NAMALWA (cell line): Measurements from ENCODE around the gene KSR2.

ENCODE experiments used
- DNase-seq: peaks from one replicate; pipeline ENCODE4 v3.0.0-alpha.2; 2015; ENCODE audit warnings: low spot score

Gene KSR2

GRCh38 chr12:117576053-117576452 lies 392.7 kb downstream of the KSR2 start:
- no peak for DNase-seq

- DNase-seq = no peak
Measured at GRCh38 chr12:117574655-117575054, 394.1 kb downstream of the KSR2 start.

GRCh38 chr12:117572755-117573154 lies 396.0 kb downstream of the KSR2 start:
- DNase-seq = no peak

- no peak for DNase-seq
Measured at GRCh38 chr12:117571321-117571720, 397.5 kb downstream of the KSR2 start.

GRCh38 chr12:117570608-117571007 lies 398.2 kb downstream of the KSR2 start:
- DNase-seq = no peak

DNA sequence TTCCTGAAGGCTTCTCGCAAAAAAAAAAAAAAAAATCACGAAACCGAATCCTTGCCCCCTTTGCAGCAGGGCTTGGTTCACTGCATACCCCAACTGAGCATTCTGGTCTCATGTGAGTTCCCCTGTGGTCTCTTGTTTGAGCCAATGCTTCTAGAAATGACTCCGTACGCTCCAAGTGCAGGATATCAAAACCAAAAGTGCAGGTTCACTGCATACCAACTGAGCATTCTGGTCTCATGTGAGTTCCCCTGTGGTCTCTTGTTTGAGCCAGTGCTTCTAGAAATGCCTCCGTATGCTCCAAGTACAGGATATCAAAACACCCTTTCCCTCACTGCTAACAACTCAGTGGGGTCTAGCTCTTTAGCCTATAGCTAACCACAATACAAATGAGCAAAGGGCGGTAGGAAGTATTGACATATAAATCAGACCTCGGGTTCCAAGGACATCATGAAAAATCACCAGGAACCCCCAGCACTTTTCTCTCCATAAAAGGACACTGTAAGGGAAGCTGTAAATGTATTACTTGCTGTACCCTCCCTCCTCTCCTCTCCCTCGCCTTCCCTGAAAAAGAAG lies 401.1 kb downstream of the KSR2 start:
- no peak for DNase-seq

DNA sequence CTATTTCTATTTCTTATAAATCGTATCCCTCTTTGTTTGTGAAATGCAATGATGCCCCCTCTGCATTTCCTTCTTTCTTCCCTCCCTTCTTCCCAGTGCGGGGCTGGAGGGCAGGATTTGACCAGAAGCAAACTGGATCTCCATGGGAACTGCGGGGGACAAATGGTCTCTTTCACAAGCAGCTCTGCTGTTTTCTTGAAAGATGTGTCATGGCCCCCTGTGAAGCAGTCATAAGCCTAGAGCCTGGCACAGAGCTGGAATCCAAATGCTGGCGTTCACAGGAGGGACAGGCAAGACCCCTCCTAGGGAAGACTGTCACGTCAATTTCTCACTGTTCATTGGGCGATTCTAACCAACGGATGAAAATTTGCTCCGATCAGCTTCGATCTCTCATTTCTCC lies 403.9 kb downstream of the KSR2 start:
- DNase-seq = no peak

GRCh38 chr12:117563706-117564105 lies 405.1 kb downstream of the KSR2 start:
- no peak for DNase-seq

- no peak for DNase-seq
Measured at GRCh38 chr12:117563007-117563406, 405.8 kb downstream of the KSR2 start.

DNA sequence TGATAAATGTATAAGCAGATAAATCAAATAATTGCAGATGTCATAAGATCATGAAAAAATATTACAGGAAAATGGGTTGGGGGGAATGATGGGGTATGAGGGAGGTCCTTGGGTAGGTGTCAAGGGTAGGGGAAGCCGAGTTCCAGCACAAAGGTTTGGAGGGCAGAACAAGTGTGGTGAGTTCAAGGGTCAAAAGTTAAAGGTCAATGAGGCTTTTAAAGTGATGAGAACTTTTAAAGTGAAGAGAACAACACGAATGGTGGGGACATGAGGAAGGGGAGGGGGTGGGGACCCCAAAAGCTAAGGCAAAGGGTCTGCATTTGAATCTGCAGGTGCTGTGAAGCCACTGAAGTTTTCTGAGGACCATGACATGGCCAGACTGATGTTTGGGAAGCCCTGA lies 406.8 kb downstream of the KSR2 start:
- DNase-seq = no peak

DNA sequence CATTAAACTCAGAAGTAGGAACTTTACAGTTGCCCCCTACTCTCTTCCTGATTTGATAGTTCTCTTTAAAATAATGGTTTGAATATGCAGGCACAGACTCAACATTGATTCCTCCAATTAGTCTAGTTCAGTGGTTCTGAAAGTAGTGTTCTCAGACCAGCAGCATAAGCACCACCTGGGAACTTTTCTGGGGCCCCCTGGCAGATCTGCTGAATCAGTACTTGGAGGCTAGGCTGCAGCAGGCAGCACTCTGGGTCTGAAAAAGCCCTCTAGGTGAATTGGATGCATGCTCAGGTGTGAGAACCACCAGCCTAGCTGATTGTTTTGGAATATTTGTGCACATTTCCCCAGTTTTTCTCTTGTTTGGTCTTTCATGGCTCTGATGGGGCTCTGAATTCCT lies 408.8 kb downstream of the KSR2 start:
- no peak for DNase-seq

GRCh38 chr12:117555889-117556288 lies 412.9 kb downstream of the KSR2 start:
- no peak for DNase-seq

GRCh38 chr12:117552971-117553370 lies 415.8 kb downstream of the KSR2 start:
- no peak for DNase-seq

GRCh38 chr12:117551665-117552064 lies 417.1 kb downstream of the KSR2 start:
- no peak for DNase-seq

DNA sequence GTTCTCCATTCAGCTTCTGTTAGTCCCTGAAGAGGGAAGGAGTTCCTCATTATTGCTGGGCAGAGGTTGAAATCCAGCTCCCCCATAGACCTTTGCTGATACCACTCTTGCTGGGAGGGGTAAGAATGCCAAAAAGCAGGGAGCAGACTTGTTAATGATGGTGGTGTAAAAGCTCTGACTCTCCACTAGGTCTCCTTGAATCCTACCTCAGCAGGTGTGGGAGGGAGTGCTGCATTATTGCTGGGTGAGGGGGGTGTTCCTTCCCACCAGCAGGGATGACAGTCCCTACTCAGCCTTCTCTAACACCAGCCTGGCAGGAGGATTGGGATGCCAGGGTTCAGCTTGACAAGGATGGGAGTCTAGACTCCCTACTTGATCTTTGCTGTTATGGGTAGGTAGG lies 421.6 kb downstream of the KSR2 start:
- DNase-seq = no peak

DNA sequence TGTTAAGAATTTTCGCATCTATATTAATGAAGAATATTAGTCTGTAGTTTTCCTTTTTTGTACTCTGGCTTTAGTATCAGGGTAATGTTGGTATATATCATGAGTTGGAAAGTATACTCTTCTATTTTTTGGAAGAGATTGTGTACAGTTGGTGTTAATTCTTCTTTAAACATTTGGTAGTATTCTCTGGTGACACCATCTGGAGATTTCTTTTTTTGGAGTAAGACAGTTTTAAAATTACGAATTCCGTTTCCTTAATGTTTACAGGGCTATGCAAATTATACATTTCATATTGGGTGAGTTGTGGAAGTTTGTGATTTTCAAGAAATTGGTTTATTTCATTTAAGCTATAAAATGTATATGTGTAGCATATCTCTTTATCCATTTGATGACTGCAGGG lies 423.6 kb downstream of the KSR2 start:
- DNase-seq = no peak

DNA sequence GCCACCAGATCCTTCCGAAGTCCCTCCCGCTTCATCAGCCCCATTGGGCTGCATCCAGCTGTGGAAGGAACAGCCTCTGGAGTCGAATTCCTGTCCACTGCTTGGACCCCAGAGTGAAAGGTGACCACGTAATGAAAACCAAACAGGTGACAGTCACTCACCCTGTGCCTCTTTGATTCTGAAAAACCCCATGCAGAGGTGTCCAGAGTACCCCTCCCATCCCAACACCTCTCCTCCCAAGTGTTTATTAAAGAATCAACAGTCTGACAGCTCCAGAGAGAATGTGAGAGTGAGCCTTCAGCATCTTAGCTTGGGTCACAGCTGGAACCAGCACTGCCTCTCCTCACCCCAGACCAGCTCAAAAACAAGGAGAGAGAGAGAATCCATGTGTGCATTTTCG lies 428.8 kb downstream of the KSR2 start:
- no peak for DNase-seq

GRCh38 chr12:117538926-117539325 lies 429.9 kb downstream of the KSR2 start:
- no peak for DNase-seq

- DNase-seq = no peak
Measured at GRCh38 chr12:117538032-117538690, 430.6 kb downstream of the KSR2 start.

GRCh38 chr12:117533687-117534086 lies 435.1 kb downstream of the KSR2 start:
- no peak for DNase-seq

- no peak for DNase-seq
Measured at GRCh38 chr12:117530796-117531195, 438.0 kb downstream of the KSR2 start.

DNA sequence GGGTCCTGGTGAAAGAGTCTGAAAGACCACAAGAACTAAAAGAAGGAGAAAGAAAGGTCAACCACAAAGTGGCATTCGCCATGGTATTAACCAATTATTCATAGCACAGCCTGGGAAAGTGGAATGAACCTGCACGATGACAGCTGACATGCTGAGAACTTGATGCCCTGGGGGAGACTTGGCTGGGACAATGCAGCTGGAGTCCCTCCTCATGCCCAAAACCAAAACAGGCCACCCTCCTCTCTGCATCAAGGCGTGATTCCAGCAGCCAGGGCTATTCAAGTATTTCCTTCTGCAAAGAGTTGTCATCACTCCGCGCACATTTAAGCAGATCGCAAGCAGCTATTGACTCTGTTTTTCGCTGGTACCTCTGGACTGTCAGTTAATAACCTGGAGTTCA lies 440.3 kb downstream of the KSR2 start:
- DNase-seq = no peak

- DNase-seq = no peak
Measured at GRCh38 chr12:117527479-117527855, 441.3 kb downstream of the KSR2 start.

- DNase-seq = no peak
Measured at GRCh38 chr12:117526757-117527478, 441.9 kb downstream of the KSR2 start.
